LNCAP (cell line): ENCODE measurements around the gene MMP26.

Experiments
- TF ChIP-seq, protein P1 (sequence below): fragments of 450-650 bp; IDR thresholded peaks from 2 replicates; pipeline ENCODE4 v1.5.1; 2017; ENCODE audit warnings: mild to moderate bottlenecking

Gene MMP26

DNA sequence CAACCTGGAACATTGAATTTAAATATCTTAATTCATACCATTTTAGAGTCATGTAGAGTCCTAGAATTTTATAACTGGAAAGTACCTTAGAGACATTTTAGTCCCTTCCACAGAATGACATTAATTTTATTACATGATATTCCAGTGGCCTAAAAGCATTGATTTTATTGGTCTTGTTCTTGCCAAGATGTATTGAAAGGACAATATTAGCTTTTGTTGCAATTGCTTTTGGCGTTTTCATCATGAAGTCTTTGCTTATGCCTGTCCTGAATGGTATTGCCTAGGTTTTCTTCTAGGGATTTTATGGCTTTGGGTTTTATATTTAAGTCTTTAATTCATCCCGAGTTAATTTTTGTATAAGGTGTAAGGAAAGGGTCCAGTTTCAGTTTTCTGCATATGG, 36.2 kb downstream of the MMP26 start:
- TF ChIP-seq, protein P1, sequence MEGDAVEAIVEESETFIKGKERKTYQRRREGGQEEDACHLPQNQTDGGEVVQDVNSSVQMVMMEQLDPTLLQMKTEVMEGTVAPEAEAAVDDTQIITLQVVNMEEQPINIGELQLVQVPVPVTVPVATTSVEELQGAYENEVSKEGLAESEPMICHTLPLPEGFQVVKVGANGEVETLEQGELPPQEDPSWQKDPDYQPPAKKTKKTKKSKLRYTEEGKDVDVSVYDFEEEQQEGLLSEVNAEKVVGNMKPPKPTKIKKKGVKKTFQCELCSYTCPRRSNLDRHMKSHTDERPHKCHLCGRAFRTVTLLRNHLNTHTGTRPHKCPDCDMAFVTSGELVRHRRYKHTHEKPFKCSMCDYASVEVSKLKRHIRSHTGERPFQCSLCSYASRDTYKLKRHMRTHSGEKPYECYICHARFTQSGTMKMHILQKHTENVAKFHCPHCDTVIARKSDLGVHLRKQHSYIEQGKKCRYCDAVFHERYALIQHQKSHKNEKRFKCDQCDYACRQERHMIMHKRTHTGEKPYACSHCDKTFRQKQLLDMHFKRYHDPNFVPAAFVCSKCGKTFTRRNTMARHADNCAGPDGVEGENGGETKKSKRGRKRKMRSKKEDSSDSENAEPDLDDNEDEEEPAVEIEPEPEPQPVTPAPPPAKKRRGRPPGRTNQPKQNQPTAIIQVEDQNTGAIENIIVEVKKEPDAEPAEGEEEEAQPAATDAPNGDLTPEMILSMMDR, result no peak

DNA sequence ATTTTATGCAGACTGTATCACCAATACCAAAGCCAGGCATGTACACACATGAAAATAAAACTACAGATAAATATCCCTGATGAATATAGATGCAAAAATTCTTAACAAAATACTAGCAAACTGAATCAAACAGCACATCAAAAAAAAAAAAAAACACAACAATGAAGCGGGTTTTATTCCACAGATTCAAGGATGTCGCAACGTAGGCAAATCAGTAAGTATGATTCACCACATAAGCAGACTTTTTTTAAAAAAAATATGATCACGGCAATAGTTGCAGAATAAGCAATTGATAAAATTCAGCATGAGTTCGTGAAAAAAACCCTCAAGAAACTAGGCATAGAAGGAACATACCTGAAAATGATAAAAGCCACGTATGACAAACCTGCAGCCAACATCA, 43.9 kb downstream of the MMP26 start:
- TF ChIP-seq, protein P1, result no peak

DNA sequence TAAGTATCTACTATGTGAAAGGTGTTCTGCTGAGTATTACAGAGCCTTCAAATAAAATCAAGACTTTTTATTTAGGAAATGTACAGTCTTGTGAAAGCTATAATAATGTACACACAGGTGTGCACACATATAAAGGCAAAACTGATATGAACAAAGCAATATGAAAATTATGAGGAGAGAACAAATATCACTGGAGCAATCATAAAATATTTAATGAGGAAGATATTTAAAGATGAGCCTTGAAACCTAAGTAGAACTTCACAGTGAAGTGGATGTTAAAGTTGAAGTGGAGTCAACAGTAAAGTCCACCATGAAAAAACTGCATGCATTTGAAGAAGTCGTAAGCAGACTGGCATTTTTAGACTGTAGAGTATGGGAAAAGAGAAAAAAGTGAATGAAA, 46.6 kb downstream of the MMP26 start:
- TF ChIP-seq, protein P1, result no peak
